Neural cell (in vitro differentiated cells): Measurements from ENCODE around the gene ANKFN1. TPM values are rescaled to one million over a fixed set of nuclear protein-coding genes. Genes with fewer than 3 reads are reported as not detected.

Source experiments
- H2AFZ ChIP-seq: fragments of 200-600, 300-800 bp; sonication (generic), shearing (Covaris generic); 2 replicates; pipeline ENCODE4 v1.6.0; 2014; ENCODE audit warnings: low read depth, mild to moderate bottlenecking, antibody characterized with exemption, low read length, moderate library complexity
- H3F3A ChIP-seq: fragments of 200-600 bp; shearing (Covaris generic); 2 replicates; pipeline ENCODE4 v1.6.1; 2016; ENCODE audit warnings: mild to moderate bottlenecking, moderate library complexity, mixed read lengths, antibody characterized with exemption, low read length; ENCODE audit not compliant: insufficient read depth, poor library complexity, severe bottlenecking
- H3K27ac ChIP-seq: fragments of 200-600, 300-800 bp; sonication (generic), shearing (Covaris generic); 2 replicates; pipeline ENCODE4 v1.5.1; 2014; ENCODE audit warnings: mild to moderate bottlenecking, low read length, moderate library complexity
- H3K27me3 ChIP-seq: fragments of 300-800, 200-600 bp; sonication (generic), shearing (Covaris generic); 2 replicates; pipeline ENCODE4 v1.6.0; 2014; ENCODE audit warnings: mild to moderate bottlenecking, low read depth, low read length, moderate library complexity; ENCODE audit not compliant: insufficient read depth
- H3K36me3 ChIP-seq: fragments of 300-800, 200-600 bp; sonication (generic), shearing (Covaris generic); 2 replicates; pipeline ENCODE4 v1.5.1; 2014; ENCODE audit warnings: mild to moderate bottlenecking, antibody characterized with exemption, low read length, moderate library complexity; ENCODE audit not compliant: insufficient read depth
- H3K4me2 ChIP-seq: fragments of 300-800, 200-600 bp; sonication (generic), shearing (Covaris generic); 2 replicates; pipeline ENCODE4 v1.6.0; 2014; ENCODE audit warnings: mild to moderate bottlenecking, low read length
- H3K4me3 ChIP-seq: fragments of 300-800, 200-600 bp; sonication (generic), shearing (Covaris generic); 2 replicates; pipeline ENCODE4 v1.5.1; 2014; ENCODE audit warnings: mild to moderate bottlenecking, low read length, moderate library complexity
- H3K79me2 ChIP-seq: fragments of 200-600 bp; shearing (Covaris generic); replicated peaks from 2 replicates; pipeline ENCODE4 v1.6.0; 2014; ENCODE audit warnings: mild to moderate bottlenecking, low read length, moderate library complexity; ENCODE audit not compliant: insufficient read depth
- H3K9ac ChIP-seq: fragments of 300-800, 200-600 bp; sonication (generic), shearing (Covaris generic); 2 replicates; pipeline ENCODE4 v1.6.1; 2016; ENCODE audit warnings: mild to moderate bottlenecking, low read length, mixed read lengths
- H3K9me2 ChIP-seq: fragments of 200-600 bp; shearing (Covaris generic); 2 replicates; pipeline ENCODE4 v1.6.1; 2016; ENCODE audit warnings: mild to moderate bottlenecking, low read length, mixed read lengths; ENCODE audit not compliant: insufficient read depth
- H3K9me3 ChIP-seq: fragments of 200-600, 300-800 bp; sonication (generic), shearing (Covaris generic); 2 replicates; pipeline ENCODE4 v1.6.1; 2016; ENCODE audit warnings: mild to moderate bottlenecking, mixed run types, low read length, moderate library complexity, mixed read lengths
- H4K20me1 ChIP-seq: fragments of 200-600 bp; shearing (Covaris generic); 2 replicates; pipeline ENCODE4 v1.6.1; 2016; ENCODE audit warnings: mild to moderate bottlenecking, mixed run types; ENCODE audit not compliant: insufficient read depth
- EP300 ChIP-seq: fragments of 450-650 bp; conservative IDR thresholded peaks from 2 replicates; pipeline ENCODE4 v1.6.1; 2014; ENCODE audit warnings: antibody characterized with exemption, mild to moderate bottlenecking, moderate library complexity; ENCODE audit not compliant: poor library complexity, severe bottlenecking
- EZH2 ChIP-seq: fragments of 200-600, 300-800 bp; shearing (Covaris generic), sonication (generic); IDR thresholded peaks from 2 replicates; pipeline ENCODE4 v1.6.1; 2014; ENCODE audit warnings: antibody characterized with exemption, low read length, borderline replicate concordance, mild to moderate bottlenecking; ENCODE audit not compliant: insufficient read depth, poor library complexity, severe bottlenecking
- MXI1 ChIP-seq: fragments of 450-650 bp; conservative IDR thresholded peaks from 2 replicates; pipeline ENCODE4 v1.6.1; 2014; ENCODE audit warnings: antibody characterized with exemption, mild to moderate bottlenecking; ENCODE audit not compliant: poor library complexity, severe bottlenecking
- POLR2AphosphoS5 ChIP-seq: IDR thresholded peaks from 2 replicates; pipeline ENCODE4 v1.6.1; 2012
- RAD21 ChIP-seq: fragments of 450-650 bp; conservative IDR thresholded peaks from 2 replicates; pipeline ENCODE4 v1.6.1; 2014; ENCODE audit warnings: antibody characterized with exemption, mild to moderate bottlenecking, moderate library complexity
- SMC3 ChIP-seq: fragments of 450-650 bp; conservative IDR thresholded peaks from 2 replicates; pipeline ENCODE4 v1.6.1; 2014; ENCODE audit warnings: antibody characterized with exemption, mild to moderate bottlenecking, moderate library complexity; ENCODE audit not compliant: poor library complexity
- TAF1 ChIP-seq: IDR thresholded peaks from 2 replicates; pipeline ENCODE4 v1.6.1; 2012; ENCODE audit warnings: low read depth
- polyA plus RNA-seq: library from polyadenylated mRNA; depleted of rRNA; stranded (reverse); fragments of >200 nt; gene quantifications from 2 replicates; pipeline ENCODE4 v1.2.3, GENCODE V29; 2014
- TF ChIP-seq, protein P1 (sequence below): fragments of 450-650 bp; IDR thresholded peaks from 2 replicates; pipeline ENCODE4 v1.5.1; 2014; ENCODE audit warnings: antibody characterized with exemption, mild to moderate bottlenecking, moderate library complexity; ENCODE audit not compliant: poor library complexity, severe bottlenecking
- TF ChIP-seq, protein P2 (sequence below): IDR thresholded peaks from 2 replicates; pipeline ENCODE4 v1.6.1; 2012; ENCODE audit warnings: borderline replicate concordance

ANKFN1 gene
- polyA plus RNA-seq, 1 donor from 2014 or later = 0.14 TPM

- Histone ChIP-seq H3K36me3 (no peaks in the 10 kb centered on the region), H2AFZ (no peak overlapping the region), H3K9me3 (no peaks in the 10 kb centered on the region), H3K27ac (no peak overlapping the region), H3K79me2 (no peaks in the 10 kb centered on the region), H4K20me1 (no peaks in the 10 kb centered on the region), H3K4me3 (no peak overlapping the region), H3K27me3 (no peaks in the 10 kb centered on the region), H3K9ac (no peak overlapping the region), H3F3A (no peaks in the 10 kb centered on the region), H3K4me2 (no peak overlapping the region), H3K9me2 (no peaks in the 10 kb centered on the region)
- TF ChIP-seq EP300 = no peak
- TF ChIP-seq, protein P1, sequence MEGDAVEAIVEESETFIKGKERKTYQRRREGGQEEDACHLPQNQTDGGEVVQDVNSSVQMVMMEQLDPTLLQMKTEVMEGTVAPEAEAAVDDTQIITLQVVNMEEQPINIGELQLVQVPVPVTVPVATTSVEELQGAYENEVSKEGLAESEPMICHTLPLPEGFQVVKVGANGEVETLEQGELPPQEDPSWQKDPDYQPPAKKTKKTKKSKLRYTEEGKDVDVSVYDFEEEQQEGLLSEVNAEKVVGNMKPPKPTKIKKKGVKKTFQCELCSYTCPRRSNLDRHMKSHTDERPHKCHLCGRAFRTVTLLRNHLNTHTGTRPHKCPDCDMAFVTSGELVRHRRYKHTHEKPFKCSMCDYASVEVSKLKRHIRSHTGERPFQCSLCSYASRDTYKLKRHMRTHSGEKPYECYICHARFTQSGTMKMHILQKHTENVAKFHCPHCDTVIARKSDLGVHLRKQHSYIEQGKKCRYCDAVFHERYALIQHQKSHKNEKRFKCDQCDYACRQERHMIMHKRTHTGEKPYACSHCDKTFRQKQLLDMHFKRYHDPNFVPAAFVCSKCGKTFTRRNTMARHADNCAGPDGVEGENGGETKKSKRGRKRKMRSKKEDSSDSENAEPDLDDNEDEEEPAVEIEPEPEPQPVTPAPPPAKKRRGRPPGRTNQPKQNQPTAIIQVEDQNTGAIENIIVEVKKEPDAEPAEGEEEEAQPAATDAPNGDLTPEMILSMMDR = no peak
- TF ChIP-seq POLR2AphosphoS5 = no peak
- TF ChIP-seq MXI1 = no peak
These were observed 21.8 kb upstream of the ANKFN1 start for GRCh38 chr17:56131431-56131830.

DNA sequence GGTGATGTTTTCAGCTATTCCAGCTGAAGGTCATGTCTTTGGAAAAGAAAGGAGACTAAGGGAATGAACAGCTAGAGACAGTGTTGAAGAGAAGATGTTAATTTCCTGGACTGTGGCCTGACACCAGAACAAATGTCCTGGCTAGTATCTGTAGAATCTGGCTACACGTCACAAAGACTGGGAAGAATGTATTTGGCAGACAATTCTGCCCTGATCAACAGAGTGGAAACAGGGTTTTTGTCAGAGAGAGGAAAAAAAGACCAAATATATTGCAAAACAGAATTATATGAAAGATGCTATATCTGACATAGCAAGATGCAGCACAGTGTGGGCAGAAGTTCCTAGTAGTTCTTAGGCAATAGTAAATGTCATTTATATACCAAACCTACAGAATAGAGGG, 17.0 kb upstream of the ANKFN1 start:
- Histone ChIP-seq H4K20me1 (no peaks in the 10 kb centered on the region), H3K4me2 (no peak overlapping the region), H3K4me3 (no peak overlapping the region), H3F3A (no peaks in the 10 kb centered on the region), H2AFZ (no peak overlapping the region), H3K79me2 (no peaks in the 10 kb centered on the region), H3K9me2 (no peaks in the 10 kb centered on the region), H3K9ac (no peak overlapping the region), H3K9me3 (no peaks in the 10 kb centered on the region), H3K27me3 (no peaks in the 10 kb centered on the region), H3K27ac (no peak overlapping the region), H3K36me3 (no peaks in the 10 kb centered on the region)
- TF ChIP-seq, protein P2, sequence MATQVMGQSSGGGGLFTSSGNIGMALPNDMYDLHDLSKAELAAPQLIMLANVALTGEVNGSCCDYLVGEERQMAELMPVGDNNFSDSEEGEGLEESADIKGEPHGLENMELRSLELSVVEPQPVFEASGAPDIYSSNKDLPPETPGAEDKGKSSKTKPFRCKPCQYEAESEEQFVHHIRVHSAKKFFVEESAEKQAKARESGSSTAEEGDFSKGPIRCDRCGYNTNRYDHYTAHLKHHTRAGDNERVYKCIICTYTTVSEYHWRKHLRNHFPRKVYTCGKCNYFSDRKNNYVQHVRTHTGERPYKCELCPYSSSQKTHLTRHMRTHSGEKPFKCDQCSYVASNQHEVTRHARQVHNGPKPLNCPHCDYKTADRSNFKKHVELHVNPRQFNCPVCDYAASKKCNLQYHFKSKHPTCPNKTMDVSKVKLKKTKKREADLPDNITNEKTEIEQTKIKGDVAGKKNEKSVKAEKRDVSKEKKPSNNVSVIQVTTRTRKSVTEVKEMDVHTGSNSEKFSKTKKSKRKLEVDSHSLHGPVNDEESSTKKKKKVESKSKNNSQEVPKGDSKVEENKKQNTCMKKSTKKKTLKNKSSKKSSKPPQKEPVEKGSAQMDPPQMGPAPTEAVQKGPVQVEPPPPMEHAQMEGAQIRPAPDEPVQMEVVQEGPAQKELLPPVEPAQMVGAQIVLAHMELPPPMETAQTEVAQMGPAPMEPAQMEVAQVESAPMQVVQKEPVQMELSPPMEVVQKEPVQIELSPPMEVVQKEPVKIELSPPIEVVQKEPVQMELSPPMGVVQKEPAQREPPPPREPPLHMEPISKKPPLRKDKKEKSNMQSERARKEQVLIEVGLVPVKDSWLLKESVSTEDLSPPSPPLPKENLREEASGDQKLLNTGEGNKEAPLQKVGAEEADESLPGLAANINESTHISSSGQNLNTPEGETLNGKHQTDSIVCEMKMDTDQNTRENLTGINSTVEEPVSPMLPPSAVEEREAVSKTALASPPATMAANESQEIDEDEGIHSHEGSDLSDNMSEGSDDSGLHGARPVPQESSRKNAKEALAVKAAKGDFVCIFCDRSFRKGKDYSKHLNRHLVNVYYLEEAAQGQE = no peak
- TF ChIP-seq EZH2 (no peak), TAF1 (no peak), MXI1 (no peak), EP300 (no peak), POLR2AphosphoS5 (no peak), RAD21 (no peak), SMC3 (no peak)
- TF ChIP-seq, protein P1 = no peak
